SK-N-SH (cell line): ENCODE measurements around the gene MAP7D3.

Experiments used
- CTCF ChIP-seq: fragments of 200-600 bp; sonication (generic); IDR thresholded peaks from 2 replicates; pipeline ENCODE4 v1.6.1; 2017; ENCODE audit warnings: antibody characterized with exemption, mild to moderate bottlenecking, moderate library complexity
- ELF1 ChIP-seq: IDR thresholded peaks from 2 replicates; pipeline ENCODE4 v1.4.0; 2012
- EP300 ChIP-seq, 2 experiments: IDR thresholded peaks; 2 replicates each; pipeline versions ENCODE4 v1.4.0 to v1.6.1; 2012; ENCODE audit warnings: borderline replicate concordance in 1 of 2, low read depth in 1 of 2, low read length in 1 of 2

- no peak for TF ChIP-seq CTCF
- no peak for TF ChIP-seq EP300 (IDR thresholded peaks at IDR 0.05; ENCODE audit: borderline replicate concordance in 1 of 2, low read depth in 1 of 2, low read length in 1 of 2)
- TF ChIP-seq ELF1, result no peak
Observed at GRCh38 chrX:136210806-136211205, 40.4 kb downstream of the MAP7D3 start.
